Liver (tissue), 9 donors: ENCODE data around the gene SS18L1. TPM values are rescaled to one million over a fixed set of nuclear protein-coding genes. Genes with fewer than 3 reads are reported as not detected.

Experiments
- DNase-seq: peaks from one replicate; pipeline ENCODE4 v3.0.0-alpha.2; 2017; ENCODE audit warnings: low spot score
- H3K27ac ChIP-seq, 2 donors: one replicate each; pipeline ENCODE4 v1.7.0; 2013; ENCODE audit warnings: inconsistent platforms in 2 of 2, low read length in 2 of 2, control low read depth in 1 of 2, low read depth in 1 of 2, mild to moderate bottlenecking in 1 of 2
- H3K27me3 ChIP-seq, 4 donors: one replicate each; pipeline versions ENCODE4 v1.6.1 to v1.7.0; 2013; ENCODE audit warnings: low read length in 3 of 4, inconsistent platforms in 1 of 4, mild to moderate bottlenecking in 1 of 4, moderate library complexity in 1 of 4; ENCODE audit not compliant: control insufficient read depth in 4 of 4, insufficient read depth in 4 of 4
- H3K36me3 ChIP-seq, 4 donors: one replicate each; pipeline versions ENCODE4 v1.6.1 to v1.7.0; 2013; ENCODE audit warnings: low read length in 3 of 4, mild to moderate bottlenecking in 3 of 4, low read depth in 1 of 4, moderate library complexity in 1 of 4; ENCODE audit not compliant: control insufficient read depth in 4 of 4, insufficient read depth in 3 of 4
- H3K4me1 ChIP-seq, 4 donors: one replicate each; pipeline versions ENCODE4 v1.6.1 to v1.7.0; 2013; ENCODE audit warnings: low read length in 3 of 4, mild to moderate bottlenecking in 3 of 4, moderate library complexity in 1 of 4; ENCODE audit not compliant: control insufficient read depth in 4 of 4, insufficient read depth in 4 of 4
- H3K4me3 ChIP-seq, 3 donors: one replicate each; pipeline versions ENCODE4 v1.6.1 to v1.7.0; 2013; ENCODE audit warnings: low read length in 3 of 3, control low read depth in 1 of 3, low read depth in 1 of 3, mild to moderate bottlenecking in 1 of 3
- H3K9ac ChIP-seq, 2 donors: one replicate each; pipeline ENCODE4 v1.7.0; 2013; ENCODE audit warnings: low read length in 2 of 2, mild to moderate bottlenecking in 2 of 2, moderate library complexity in 2 of 2, control low read depth in 1 of 2, low read depth in 1 of 2
- H3K9me3 ChIP-seq, 4 donors: one replicate each; pipeline versions ENCODE4 v1.6.1 to v1.7.0; 2013; ENCODE audit warnings: low read length in 3 of 4; ENCODE audit not compliant: control insufficient read depth in 4 of 4
- ATF3 ChIP-seq: IDR thresholded peaks from 2 replicates; pipeline ENCODE4 v1.6.1; 2016; ENCODE audit warnings: antibody characterized with exemption
- CTCF ChIP-seq: fragments of 150-350 bp; IDR thresholded peaks from 2 replicates; pipeline ENCODE4 v1.5.1; 2017; ENCODE audit warnings: improper control_type of control experiment, low read depth, low read length; ENCODE audit not compliant: missing input control
- EGR1 ChIP-seq, 2 donors: IDR thresholded peaks; 2 replicates each; pipeline ENCODE4 v1.6.1; 2016 to 2018; ENCODE audit warnings: antibody characterized with exemption in 2 of 2, low read depth in 2 of 2
- FOXA1 ChIP-seq: IDR thresholded peaks from 2 replicates; pipeline ENCODE4 v1.6.1; 2016; ENCODE audit warnings: antibody characterized with exemption
- FOXA2 ChIP-seq: IDR thresholded peaks from 2 replicates; pipeline ENCODE4 v1.6.1; 2016; ENCODE audit warnings: antibody characterized with exemption
- HNF4A ChIP-seq, 2 donors: conservative IDR thresholded peaks; 2 replicates each; pipeline ENCODE4 v1.6.1; 2016; ENCODE audit warnings: antibody characterized with exemption in 2 of 2, mild to moderate bottlenecking in 2 of 2
- HNF4G ChIP-seq: IDR thresholded peaks from 2 replicates; pipeline ENCODE4 v1.6.1; 2016; ENCODE audit warnings: antibody characterized with exemption
- JUND ChIP-seq, 2 donors: IDR thresholded peaks; 2 replicates each; pipeline ENCODE4 v1.6.1; 2016; ENCODE audit warnings: antibody characterized with exemption in 2 of 2
- MAX ChIP-seq: IDR thresholded peaks from 2 replicates; pipeline ENCODE4 v1.6.1; 2016; ENCODE audit warnings: antibody characterized with exemption
- NR2F2 ChIP-seq: IDR thresholded peaks from 2 replicates; pipeline ENCODE4 v1.6.1; 2016; ENCODE audit warnings: antibody characterized with exemption
- RAD21 ChIP-seq, 2 donors: IDR thresholded peaks; 2 replicates each; pipeline ENCODE4 v1.6.1; 2016; ENCODE audit warnings: antibody characterized with exemption in 2 of 2, mild to moderate bottlenecking in 2 of 2
- RXRA ChIP-seq, 2 donors: IDR thresholded peaks; 2 replicates each; pipeline ENCODE4 v1.6.1; 2017 to 2018; ENCODE audit warnings: antibody characterized with exemption in 2 of 2, mild to moderate bottlenecking in 1 of 2
- SP1 ChIP-seq: IDR thresholded peaks from 2 replicates; pipeline ENCODE4 v1.6.1; 2018; ENCODE audit warnings: antibody characterized with exemption, mild to moderate bottlenecking
- TAF1 ChIP-seq: conservative IDR thresholded peaks from 2 replicates; pipeline ENCODE4 v1.6.1; 2016; ENCODE audit warnings: antibody characterized with exemption, mild to moderate bottlenecking
- YY1 ChIP-seq: IDR thresholded peaks from 2 replicates; pipeline ENCODE4 v1.6.1; 2016; ENCODE audit warnings: antibody characterized with exemption, mild to moderate bottlenecking
- ZBTB33 ChIP-seq: IDR thresholded peaks from 2 replicates; pipeline ENCODE4 v1.6.1; 2016; ENCODE audit warnings: antibody characterized with exemption
- WGBS: extraction: QIAGEN DNeasy Blood & Tissue Kit; methylation state at CpG from one replicate; pipeline ENCODE4 v1.1.7; 2013; 5-methylcytosine and 5-hydroxymethylcytosine counted together
- polyA plus RNA-seq, 2 donors: library from polyadenylated mRNA; stranded (reverse) in 1 of 2; unstranded in 1 of 2; fragments of 200-250 nt in 1 of 2; fragments of >200 nt in 1 of 2; fragmentation: Nextera tagmentation in 1 of 2; extraction: Ambion mirVana in 1 of 2; gene quantifications; one replicate each; pipeline versions ENCODE4 v1.2.1 to v1.2.3, GENCODE V29; 2013 to 2015
- total RNA-seq, 2 donors: library from RNA; depleted of rRNA; stranded (reverse); fragments of >200 nt; gene quantifications; one replicate each; pipeline ENCODE4 v1.2.3, GENCODE V29; 2014
- donor health status: healthy.
- donor health status: healthy.
- donor health status: healthy.
- donor health status: healthy.
- donor health status: healthy.

SS18L1 gene
- total and polyA plus RNA-seq, 4 donors: 6.1 to 24.3 (median 16.7) TPM

- no peak for DNase-seq
- H3K27me3 ChIP-seq: no peaks in the 10 kb centered on the region
- 63% methylated on average over 21 of the region's 21 CpGs for WGBS
Measured at GRCh38 chr20:62210496-62210855, 66.9 kb downstream of the SS18L1 start.

GRCh38 chr20:62211216-62211615 is 67.6 kb downstream of the SS18L1 start:
- 83% methylated on average over 8 of the region's 8 CpGs for WGBS
- Histone ChIP-seq H3K27ac (no peak overlapping the region), H3K4me1 (peaks cover 0 to 4% (median 0%) of the 10 kb centered on the region in 4 donors), H3K27me3 (no peaks in the 10 kb centered on the region), H3K36me3 (no peaks in the 10 kb centered on the region), H3K9ac (no peak overlapping the region), H3K4me3 (no peak overlapping the region), H3K9me3 (no peaks in the 10 kb centered on the region)
- no peak for DNase-seq
- TF ChIP-seq TAF1 (no peak), JUND (IDR thresholded peaks at IDR 0.05) (no peak), NR2F2 (no peak), RXRA (IDR thresholded peaks at IDR 0.05) (no peak), YY1 (no peak), RAD21 (IDR thresholded peaks at IDR 0.05) (no peak), HNF4A (conservative IDR thresholded peaks at IDR 0.05) (no peak), ATF3 (no peak)

More at GRCh38 chr20:62210496-62210855, 66.9 kb downstream of the SS18L1 start:
- no peak overlapping the region for H3K9ac ChIP-seq
- no peaks in the 10 kb centered on the region for H3K9me3 ChIP-seq
- H3K27ac ChIP-seq: no peak overlapping the region
- H3K4me3 ChIP-seq: no peak overlapping the region
- no peaks in the 10 kb centered on the region for H3K36me3 ChIP-seq
- peaks cover 0 to 4% (median 0%) of the 10 kb centered on the region in 4 donors for H3K4me1 ChIP-seq
- TF ChIP-seq YY1 (no peak), NR2F2 (no peak), EGR1 (IDR thresholded peaks at IDR 0.05; ENCODE audit: low read depth in 2 of 2) (no peak), FOXA2 (no peak), SP1 (no peak), JUND (IDR thresholded peaks at IDR 0.05) (no peak), RAD21 (IDR thresholded peaks at IDR 0.05) (no peak), MAX (no peak), HNF4G (no peak), HNF4A (conservative IDR thresholded peaks at IDR 0.05) (no peak), RXRA (IDR thresholded peaks at IDR 0.05) (no peak)

- 68% methylated on average over 9 of the region's 9 CpGs for WGBS
- H3K9ac ChIP-seq: no peak overlapping the region
- H3K4me1 ChIP-seq: peaks cover 0 to 4% (median 0%) of the 10 kb centered on the region in 4 donors
- H3K27ac ChIP-seq: no peak overlapping the region
- no peak for TF ChIP-seq HNF4A (conservative IDR thresholded peaks at IDR 0.05)
- no peak for TF ChIP-seq EGR1 (IDR thresholded peaks at IDR 0.05; ENCODE audit: low read depth in 2 of 2)
- no peaks in the 10 kb centered on the region for H3K27me3 ChIP-seq
- DNase-seq: no peak
- no peaks in the 10 kb centered on the region for H3K36me3 ChIP-seq
- no peak overlapping the region for H3K4me3 ChIP-seq
- H3K9me3 ChIP-seq: no peaks in the 10 kb centered on the region
Measured at GRCh38 chr20:62211769-62212288, 68.3 kb downstream of the SS18L1 start.

- Histone ChIP-seq H3K4me3 (no peak overlapping the region), H3K36me3 (no peaks in the 10 kb centered on the region), H3K9ac (no peak overlapping the region), H3K27me3 (no peaks in the 10 kb centered on the region), H3K4me1 (peaks cover 0 to 4% (median 0%) of the 10 kb centered on the region in 4 donors), H3K9me3 (no peaks in the 10 kb centered on the region), H3K27ac (no peak overlapping the region)
- no peak for DNase-seq
- WGBS: 48% methylated on average over 10 of the region's 10 CpGs
- TF ChIP-seq ZBTB33: no peak
- no peak for TF ChIP-seq JUND (IDR thresholded peaks at IDR 0.05)
- no peak for TF ChIP-seq RXRA (IDR thresholded peaks at IDR 0.05)
- TF ChIP-seq RAD21 (IDR thresholded peaks at IDR 0.05): no peak
- TF ChIP-seq CTCF: no peak
- TF ChIP-seq NR2F2: no peak
- no peak for TF ChIP-seq YY1
- no peak for TF ChIP-seq FOXA1
- TF ChIP-seq ATF3: no peak
- no peak for TF ChIP-seq SP1
- no peak for TF ChIP-seq EGR1 (IDR thresholded peaks at IDR 0.05; ENCODE audit: low read depth in 2 of 2)
Measured at GRCh38 chr20:62212299-62212698, 68.7 kb downstream of the SS18L1 start.
